Inferior parietal cortex (tissue), 1 donor: ENCODE data around the gene ZNF511.
"Not testable (repeated sequence)": the region's sequence is repeated elsewhere in the genome, so short reads cannot be mapped to it uniquely, and the experiment has no call there.

Experiments used
- DNase-seq: peaks from one replicate; pipeline ENCODE4 v3.0.0-alpha.2; 2016; ENCODE audit errors: extremely low spot score

The ZNF511 gene, protein sequence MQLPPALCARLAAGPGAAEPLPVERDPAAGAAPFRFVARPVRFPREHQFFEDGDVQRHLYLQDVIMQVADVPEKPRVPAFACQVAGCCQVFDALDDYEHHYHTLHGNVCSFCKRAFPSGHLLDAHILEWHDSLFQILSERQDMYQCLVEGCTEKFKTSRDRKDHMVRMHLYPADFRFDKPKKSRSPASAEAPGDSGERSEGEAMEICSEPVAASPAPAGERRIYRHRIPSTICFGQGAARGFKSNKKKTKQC

DNA sequence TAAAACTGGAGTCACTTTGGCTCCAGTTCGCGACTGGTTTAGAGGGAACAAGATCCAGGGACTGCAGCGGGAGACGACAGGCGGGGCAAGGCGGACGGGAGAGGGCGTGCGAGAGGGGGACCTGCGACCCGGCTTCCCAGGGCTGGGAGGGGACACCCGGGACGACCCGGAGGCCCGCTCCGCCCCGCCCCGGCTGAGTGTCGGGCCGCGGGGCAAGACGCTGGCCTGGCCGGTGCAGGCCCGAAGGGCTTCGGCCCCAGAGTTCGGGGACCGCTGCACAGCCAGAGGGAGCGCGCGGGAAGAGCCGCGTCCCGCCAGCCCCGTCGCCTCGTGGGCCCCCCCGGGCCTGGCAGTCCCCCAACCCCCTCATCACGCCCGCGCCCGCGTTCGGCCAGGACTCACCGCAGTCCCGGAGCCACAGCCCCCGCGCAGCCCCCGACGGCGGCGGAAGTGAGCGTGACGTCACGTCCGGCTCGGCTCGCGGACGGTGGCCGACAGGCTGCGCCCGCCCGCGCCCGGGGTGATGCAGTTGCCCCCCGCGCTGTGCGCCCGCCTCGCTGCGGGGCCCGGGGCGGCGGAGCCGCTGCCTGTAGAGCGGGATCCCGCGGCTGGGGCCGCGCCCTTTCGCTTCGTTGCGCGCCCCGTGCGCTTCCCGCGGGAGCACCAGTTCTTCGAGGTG lies at the start of gene ZNF511, which contains the start of gene TUBGCP2:
Gene ZNF511, plus strand, starts transcription at position 494 of the 679 bp plus-strand sequence. Its CDS starts 30 bp downstream, at position 524.
Gene TUBGCP2, minus strand, starts transcription at position 452 of the 679 bp plus-strand sequence. CDS start 5,931 bp downstream, outside the sequence.
- DNase-seq = peak; percentile 83

- DNase-seq = no peak
These were observed 49.1 kb upstream of the ZNF511 start for GRCh38 chr10:133259602-133259989.

GRCh38 chr10:133260895-133261725 lies 47.6 kb upstream of the ZNF511 start:
- no peak for DNase-seq

GRCh38 chr10:133261726-133262325 lies 46.9 kb upstream of the ZNF511 start:
- DNase-seq = no peak

- no peak for DNase-seq
These were observed 46.0 kb upstream of the ZNF511 start for GRCh38 chr10:133262696-133263095.

- DNase-seq = no peak
These were observed 45.0 kb upstream of the ZNF511 start for GRCh38 chr10:133263674-133264073.

DNA sequence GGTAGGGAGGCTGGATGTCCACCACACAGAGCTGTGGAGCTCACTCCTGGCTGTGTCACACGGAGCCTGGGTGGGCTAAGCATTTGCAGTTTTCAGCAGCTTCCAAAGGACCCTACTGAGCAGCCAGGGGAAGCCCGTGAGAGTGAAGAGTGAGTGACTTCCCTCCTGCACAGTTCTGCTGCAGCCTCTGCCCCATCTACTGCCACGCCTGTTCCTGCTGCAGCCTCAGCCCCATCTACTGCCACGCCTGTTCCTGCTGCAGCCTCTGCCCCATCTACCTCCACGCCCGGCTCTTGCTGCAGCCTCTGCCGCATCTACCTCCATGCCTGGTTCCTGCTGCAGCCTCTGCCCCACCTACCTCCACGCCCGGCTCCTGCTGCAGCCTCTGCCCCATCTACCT lies 44.3 kb upstream of the ZNF511 start:
- no peak for DNase-seq

GRCh38 chr10:133265052-133265451 lies 43.7 kb upstream of the ZNF511 start:
- DNase-seq = not testable (repeated sequence)

- DNase-seq = no peak
These were observed 42.5 kb upstream of the ZNF511 start for GRCh38 chr10:133266056-133266795.

- DNase-seq = no peak
These were observed 41.4 kb upstream of the ZNF511 start for GRCh38 chr10:133267293-133267692.

GRCh38 chr10:133267829-133268228 lies 40.9 kb upstream of the ZNF511 start:
- no peak for DNase-seq

DNA sequence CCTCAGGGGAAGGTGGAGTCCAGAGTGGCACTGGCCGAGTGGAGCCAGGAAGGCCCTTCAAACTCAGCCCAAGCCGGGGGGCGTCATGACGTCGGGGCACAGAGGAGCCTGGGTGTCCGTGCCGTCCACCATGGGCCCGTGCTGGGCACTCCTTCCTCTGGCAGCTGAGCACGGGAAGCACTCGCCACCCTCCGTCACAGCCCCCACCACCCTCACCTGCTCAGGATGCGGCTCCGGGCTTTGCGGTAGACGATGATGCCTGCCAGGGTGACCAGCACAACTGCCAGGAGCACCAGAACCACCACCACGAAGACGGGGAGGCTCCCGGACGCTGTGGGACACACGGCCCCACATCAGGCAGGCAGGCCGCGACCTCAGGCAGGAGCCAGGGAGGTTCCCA lies 40.2 kb upstream of the ZNF511 start:
- DNase-seq = no peak

GRCh38 chr10:133269367-133269766 lies 39.3 kb upstream of the ZNF511 start:
- DNase-seq = no peak

- no peak for DNase-seq
These were observed 38.5 kb upstream of the ZNF511 start for GRCh38 chr10:133270204-133270603.

GRCh38 chr10:133270773-133271297 lies 37.9 kb upstream of the ZNF511 start:
- no peak for DNase-seq

DNA sequence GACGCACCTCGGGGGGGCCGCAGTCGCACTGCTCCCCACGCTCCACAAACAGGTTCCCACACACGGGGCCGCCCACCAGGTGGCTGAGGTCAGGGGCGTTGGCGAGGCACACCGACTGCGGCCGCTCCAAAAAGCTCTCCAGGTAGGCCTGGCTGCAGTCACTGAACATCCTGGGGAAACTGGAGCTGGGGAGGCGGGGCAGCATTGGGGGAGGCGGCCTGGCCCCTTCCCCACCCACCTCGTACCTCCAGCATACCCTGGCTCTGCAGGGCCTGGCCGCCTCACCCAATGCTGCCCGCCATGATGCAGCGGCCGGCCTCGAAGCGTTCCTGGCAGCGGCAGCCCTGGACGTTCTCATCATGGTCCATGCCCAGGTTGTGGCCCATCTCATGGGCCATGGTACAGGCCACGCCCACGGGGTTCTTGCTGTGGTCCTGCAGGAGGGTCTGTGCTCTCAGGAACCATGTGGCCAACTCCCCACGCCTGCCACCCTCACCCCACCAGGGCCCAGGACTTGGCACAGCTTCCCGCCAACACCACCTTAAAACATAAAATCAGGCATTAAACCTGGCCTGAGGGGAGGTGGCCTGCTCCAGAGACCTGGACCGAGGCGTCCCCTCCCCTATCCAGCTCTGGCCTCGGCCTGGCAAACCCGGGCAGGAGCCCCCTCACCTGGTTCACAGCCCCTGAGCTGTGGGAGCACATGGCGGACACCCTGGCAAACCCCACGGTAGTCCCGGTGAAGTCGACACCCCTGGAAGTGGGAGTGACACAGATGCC lies 37.0 kb upstream of the ZNF511 start:
- DNase-seq = no peak

- no peak for DNase-seq
These were observed 36.3 kb upstream of the ZNF511 start for GRCh38 chr10:133272301-133272963.

DNA sequence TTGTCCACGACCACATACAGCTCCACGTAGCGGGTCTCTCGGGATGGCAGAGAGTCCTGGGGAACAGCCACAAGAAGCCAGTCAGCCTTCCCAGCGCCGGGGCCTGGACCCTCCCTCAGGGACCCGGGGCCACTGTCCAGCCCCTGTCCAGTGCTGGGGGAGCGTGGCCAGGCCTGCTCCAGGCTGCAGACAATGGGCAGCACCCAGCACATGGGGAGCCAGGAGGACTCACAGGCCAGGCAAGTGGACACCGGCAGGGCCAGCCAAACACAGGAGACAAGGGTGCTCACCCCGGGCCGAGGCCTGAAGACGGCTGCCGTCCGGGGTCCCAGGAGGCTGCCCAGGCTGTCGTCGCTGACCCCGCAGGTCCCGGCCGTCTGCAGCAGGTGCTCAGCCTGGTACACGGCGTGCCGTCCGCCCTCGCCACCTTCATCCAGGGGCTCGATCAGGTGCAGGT lies 35.7 kb upstream of the ZNF511 start:
- DNase-seq = no peak

DNA sequence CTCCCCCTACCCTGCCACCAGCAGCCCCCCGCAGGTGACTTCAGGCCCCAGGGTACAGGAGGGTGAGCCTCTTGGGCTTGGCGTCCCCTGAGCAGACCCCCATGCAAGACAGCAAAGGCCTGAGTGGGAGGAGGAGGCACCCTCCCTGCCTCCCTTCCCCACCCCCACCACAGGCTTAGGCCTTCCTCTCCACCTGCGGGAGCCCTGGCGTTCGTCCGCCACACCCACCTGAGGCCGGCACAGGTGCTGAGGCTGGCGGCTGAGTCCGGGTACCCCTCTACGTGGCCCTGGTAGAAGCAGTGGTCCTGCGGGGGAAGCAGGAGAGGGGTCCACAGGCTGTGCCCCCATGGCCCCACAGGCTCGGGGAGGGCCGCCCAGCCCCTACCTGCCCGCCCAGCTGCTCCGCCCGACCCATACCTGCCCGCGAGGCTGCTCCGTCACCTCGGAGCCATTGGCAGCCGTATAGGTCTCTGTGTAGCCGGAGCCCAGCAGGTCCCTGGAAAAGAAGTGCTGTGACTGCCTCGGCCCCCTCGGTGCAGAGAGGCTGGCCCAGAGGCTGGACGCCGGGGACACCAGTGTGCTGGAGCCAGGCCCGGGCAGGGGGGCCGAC lies 35.1 kb upstream of the ZNF511 start:
- DNase-seq = no peak
